IPS-18c (cell line): ENCODE data around the gene AHNAK2.
"Not testable (repeated sequence)": the region's sequence is repeated elsewhere in the genome, so short reads cannot be mapped to it uniquely, and the experiment has no call there.

Experiments used
- H3K4me3 ChIP-seq: 2 replicates; pipeline ENCODE4 v1.7.0; 2013; ENCODE audit warnings: low read depth, mild to moderate bottlenecking, low read length, moderate library complexity; ENCODE audit not compliant: insufficient read depth
- H3K9me3 ChIP-seq: one replicate; pipeline ENCODE4 v1.6.1; 2013; ENCODE audit warnings: mild to moderate bottlenecking, low read length, moderate library complexity; ENCODE audit not compliant: control insufficient read depth, insufficient read depth

Gene AHNAK2

DNA sequence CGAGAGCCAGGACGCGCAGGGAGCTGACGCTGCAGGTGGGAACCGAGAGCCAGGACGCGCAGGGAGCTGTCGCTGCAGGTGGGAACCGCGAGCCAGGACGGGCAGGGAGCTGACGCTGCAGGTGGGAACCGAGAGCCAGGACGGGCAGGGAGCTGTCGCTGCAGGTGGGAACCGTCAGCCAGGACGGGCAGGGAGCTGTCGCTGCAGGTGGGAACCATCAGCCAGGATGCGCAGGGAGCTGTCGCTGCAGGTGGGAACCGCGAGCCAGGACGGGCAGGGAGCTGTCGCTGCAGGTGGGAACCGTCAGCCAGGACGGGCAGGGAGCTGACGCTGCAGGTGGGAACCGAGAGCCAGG is 72.6 kb downstream of the AHNAK2 start:
- not testable (repeated sequence) for H3K9me3 ChIP-seq, H3K4me3 ChIP-seq

DNA sequence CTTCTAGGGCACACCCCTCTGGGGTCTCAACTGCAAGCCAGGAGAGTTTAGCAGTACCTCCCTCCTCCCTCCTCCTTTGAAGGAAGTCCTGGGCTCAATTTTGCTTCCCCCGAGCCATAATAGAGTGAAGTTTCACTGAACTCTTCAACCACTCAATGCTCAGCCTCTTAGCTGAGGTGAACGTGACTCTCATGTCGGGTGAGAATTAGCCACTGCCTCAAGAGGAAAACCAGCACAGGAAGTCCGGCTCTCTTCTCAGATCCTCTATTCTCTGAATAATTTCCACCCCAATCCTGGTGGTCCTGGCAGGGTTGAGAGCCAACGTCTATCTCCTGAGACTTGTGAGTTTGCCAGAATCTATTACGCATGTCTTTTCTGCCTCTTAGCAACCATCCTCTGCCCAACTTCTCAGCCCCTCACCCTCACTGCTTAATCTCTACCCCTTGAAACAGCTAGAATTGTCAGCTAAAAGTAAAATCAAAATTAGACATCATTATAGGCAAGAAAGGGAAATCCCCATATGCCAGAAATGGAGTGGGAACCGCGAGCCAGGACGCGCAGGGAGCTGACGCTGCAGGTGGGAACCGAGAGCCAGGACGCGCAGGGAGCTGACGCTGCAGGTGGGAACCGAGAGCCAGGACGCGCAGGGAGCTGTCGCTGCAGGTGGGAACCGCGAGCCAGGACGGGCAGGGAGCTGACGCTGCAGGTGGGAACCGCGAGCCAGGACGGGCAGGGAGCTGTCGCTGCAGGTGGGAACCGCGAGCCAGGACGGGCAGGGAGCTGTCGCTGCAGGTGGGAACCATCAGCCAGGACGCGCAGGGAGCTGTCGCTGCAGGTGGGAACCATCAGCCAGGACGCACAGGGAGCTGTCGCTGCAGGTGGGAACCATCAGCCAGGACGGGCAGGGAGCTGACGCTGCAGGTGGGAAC is 73.3 kb downstream of the AHNAK2 start:
- not testable (repeated sequence) for H3K4me3 ChIP-seq, H3K9me3 ChIP-seq

- Histone ChIP-seq H3K9me3 (peaks cover 2% of the 10 kb centered on the region), H3K4me3 (no peak overlapping the region)
Observed at GRCh38 chr14:104903990-104904389, 74.2 kb downstream of the AHNAK2 start.

DNA sequence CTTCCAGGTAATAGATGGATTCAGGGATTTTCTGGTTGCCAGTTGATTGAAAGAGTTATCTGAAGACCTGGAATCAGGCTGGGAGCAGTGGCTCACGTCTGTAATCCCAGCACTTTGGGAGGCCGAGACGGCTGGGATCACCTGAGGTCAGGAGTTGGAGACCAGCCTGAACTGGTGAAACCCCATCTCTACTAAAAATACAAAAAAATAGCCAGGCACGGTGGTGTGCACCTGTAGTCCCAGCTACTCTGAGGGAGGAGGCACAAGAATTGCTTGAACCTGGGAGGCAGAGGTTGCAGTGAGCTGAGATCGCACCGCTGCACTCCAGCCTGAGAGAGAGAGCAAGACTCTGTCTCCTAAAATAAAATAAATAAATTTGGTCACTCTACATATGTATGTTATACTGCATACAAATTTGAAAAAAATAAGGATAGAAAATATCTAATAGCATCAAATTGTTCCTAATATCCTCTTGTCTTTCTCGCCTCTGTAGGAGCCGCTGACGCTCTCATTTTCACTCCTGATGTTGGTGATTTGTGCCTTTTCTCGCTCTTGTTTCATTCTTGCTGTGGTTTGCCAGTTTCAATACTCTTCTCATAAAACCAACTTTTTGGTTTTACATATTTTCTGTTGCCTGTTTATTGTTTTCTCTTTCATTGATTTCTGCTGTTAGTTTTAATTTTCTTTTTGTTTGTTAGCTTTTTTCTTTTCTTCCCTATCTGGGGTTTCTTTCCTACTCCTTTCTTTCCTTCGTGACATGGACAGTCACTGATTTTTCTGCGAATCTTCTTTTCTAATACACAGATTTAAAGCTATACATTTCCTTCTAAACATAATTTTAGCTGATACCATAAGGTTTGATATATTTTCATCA is 77.3 kb downstream of the AHNAK2 start:
- Histone ChIP-seq H3K4me3 (no peak overlapping the region), H3K9me3 (peaks cover 2% of the 10 kb centered on the region)

- Histone ChIP-seq H3K9me3 (peaks cover 2% of the 10 kb centered on the region), H3K4me3 (no peak overlapping the region)
Observed at GRCh38 chr14:104899781-104900180, 78.4 kb downstream of the AHNAK2 start.

- no peak overlapping the region for H3K4me3 ChIP-seq
- H3K9me3 ChIP-seq = peaks cover 2% of the 10 kb centered on the region
Observed at GRCh38 chr14:104898870-104899510, 79.2 kb downstream of the AHNAK2 start.

- no peak overlapping the region for H3K4me3 ChIP-seq
- H3K9me3 ChIP-seq = peaks cover 1% of the 10 kb centered on the region
Observed at GRCh38 chr14:104898195-104898558, 80.0 kb downstream of the AHNAK2 start.

GRCh38 chr14:104897330-104898194 is 80.6 kb downstream of the AHNAK2 start:
- Histone ChIP-seq H3K9me3 (no peaks in the 10 kb centered on the region), H3K4me3 (no peak overlapping the region)

DNA sequence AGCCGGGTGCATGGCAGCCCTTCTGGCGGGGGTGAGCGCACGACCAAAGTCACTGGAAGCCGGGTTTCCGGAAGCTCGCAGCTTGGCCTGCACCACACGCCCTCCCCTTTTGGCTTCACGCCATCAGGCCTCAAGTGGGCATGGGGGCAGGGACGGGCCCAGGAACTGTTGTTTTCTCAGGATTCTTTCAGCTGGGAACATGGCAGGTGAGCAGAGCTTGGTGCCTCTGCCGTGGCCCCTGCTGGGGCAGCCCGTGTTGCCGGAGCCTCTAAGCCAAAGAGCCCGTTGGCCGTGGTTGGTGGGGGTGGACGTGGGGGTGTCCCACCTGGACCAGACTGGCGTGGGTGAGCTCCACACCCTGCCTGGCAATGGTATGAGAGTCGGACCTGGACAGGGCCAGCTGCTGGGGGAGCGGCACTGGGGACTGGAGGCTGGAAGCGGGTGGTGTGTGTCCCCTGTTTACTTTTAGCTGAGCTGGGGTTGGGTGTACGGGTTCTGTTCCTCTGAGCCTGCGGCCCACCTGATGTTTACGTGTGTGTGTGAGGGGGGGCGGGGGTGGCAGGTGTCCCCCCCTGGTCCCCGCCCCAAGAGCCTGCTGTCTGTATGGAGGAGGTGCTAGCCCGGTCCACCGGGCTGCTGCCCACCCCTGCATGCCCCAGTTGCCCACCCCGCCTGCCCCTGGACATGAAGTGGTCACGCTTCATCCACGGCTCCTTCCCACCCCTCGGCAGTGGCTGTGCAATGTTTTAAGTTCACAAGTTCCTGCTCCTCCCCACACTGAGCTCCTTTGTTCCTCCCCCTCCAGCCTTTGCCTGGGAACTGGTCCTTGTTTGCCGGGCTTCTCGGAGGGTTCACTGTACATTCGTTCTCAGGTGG is 82.2 kb downstream of the AHNAK2 start:
- no peaks in the 10 kb centered on the region for H3K9me3 ChIP-seq
- no peak overlapping the region for H3K4me3 ChIP-seq

GRCh38 chr14:104895207-104895785 is 82.9 kb downstream of the AHNAK2 start:
- H3K9me3 ChIP-seq = no peaks in the 10 kb centered on the region
- no peak overlapping the region for H3K4me3 ChIP-seq

- H3K4me3 ChIP-seq = no peak overlapping the region
- H3K9me3 ChIP-seq = no peaks in the 10 kb centered on the region
Observed at GRCh38 chr14:104894331-104895206, 83.6 kb downstream of the AHNAK2 start.

DNA sequence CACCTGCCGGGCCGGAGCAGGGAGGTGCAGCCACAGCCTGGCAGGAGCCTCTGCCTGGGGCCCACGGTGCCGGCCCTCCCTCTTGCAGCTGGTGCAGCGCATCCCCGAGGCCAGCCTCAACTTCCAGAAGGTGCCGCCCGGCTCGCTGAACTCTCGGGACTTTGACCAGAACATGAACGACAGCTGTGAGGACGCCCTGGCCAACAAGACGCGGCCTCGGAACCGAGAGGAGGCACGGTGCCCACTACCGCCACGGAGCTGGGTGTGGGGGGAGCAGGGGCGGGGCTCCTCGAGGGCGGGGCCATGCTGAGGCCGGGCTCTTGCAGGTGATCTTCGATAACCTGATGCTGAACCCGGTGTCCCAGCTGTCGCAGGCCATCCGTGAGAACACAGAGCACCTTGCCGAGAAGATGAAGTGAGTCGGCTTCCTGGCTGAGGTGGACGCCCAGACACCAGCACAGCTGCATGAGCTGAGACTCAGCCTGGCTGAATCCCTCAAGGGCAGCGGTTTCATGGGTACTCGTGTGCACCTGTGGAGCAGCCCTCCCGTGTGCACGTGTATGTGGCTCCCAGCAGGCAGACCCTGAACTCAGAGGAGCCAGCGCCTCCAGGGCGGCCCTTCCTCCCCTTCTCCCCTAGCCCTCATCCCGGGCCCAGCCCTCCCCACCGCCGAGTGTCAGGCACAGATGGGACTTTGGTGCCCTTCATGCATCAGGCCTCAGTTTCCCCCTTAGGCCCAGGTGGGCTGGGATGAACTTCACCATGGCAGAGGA is 84.6 kb downstream of the AHNAK2 start:
- Histone ChIP-seq H3K4me3 (no peak overlapping the region), H3K9me3 (no peaks in the 10 kb centered on the region)

DNA sequence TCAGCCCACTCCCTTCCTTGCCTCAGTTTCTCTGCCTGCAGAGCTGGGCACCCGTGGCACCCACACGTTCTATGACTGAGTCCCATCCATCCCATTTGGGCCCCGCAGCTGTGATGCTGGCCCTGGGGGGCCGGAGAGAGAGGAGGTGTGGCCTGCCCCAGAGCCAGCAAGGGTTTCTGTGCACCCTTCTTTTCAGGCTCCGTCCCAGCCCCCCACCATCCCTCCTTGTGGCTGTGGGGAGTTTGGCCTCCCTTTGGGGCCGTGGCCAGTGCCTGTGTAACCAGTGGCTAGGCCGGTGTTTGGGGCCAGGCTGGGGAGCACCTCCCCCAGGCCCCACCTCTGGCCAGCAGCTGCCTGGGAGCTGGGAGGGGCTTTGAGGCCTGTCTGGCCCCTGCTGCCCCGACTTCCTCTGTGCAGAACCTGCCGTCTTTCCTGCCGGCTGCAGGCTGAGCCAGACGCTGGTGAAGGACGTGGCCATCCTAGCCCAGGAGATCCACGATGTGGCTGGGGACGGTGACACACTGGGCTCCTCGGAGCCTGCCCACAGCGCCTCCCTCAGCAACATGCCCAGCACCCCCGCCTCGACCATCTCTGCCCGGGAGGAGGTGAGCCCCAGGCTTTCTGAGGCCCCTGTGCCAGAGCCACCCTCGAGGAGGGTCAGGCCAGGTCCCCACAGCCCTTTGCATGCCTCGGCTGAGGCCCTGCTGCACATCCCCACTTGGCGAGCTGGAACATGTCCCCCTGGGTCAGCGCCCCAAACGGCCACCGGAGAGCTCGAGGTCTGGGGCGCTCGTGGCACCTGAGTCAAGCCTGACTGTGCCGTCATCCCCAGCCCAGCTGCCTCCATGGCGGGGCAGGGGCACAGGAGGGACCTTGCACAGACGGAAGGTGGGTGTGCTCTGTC is 85.4 kb downstream of the AHNAK2 start:
- no peaks in the 10 kb centered on the region for H3K9me3 ChIP-seq

More for the DNA sequence above, 85.4 kb downstream of the AHNAK2 start:
- H3K4me3 ChIP-seq = no peak overlapping the region
